HG03025 (cell line): ENCODE measurements around the gene SPRED3.

Experiments
- ATAC-seq: cut with Tn5 transposase; IDR thresholded peaks from one replicate; pipeline ENCODE4 v1.9.1; 2021; ENCODE audit warnings: mild to moderate bottlenecking, moderate library complexity; ENCODE audit not compliant: unreplicated experiment, low FRiP score

The SPRED3 gene

GRCh38 chr19:38441657-38442348, 53.3 kb downstream of the SPRED3 start:
- no peak for ATAC-seq

- no peak for ATAC-seq
Measured at GRCh38 chr19:38442736-38443135, 54.2 kb downstream of the SPRED3 start.

- no peak for ATAC-seq
Measured at GRCh38 chr19:38443458-38443999, 55.0 kb downstream of the SPRED3 start.

GRCh38 chr19:38444026-38444425, 55.5 kb downstream of the SPRED3 start:
- ATAC-seq: no peak

- ATAC-seq: no peak
Measured at GRCh38 chr19:38445362-38445761, 56.9 kb downstream of the SPRED3 start.

- no peak for ATAC-seq
Measured at GRCh38 chr19:38448225-38448624, 59.7 kb downstream of the SPRED3 start.
